ENCODE results near the gene KCTD3.

The KCTD3 gene

DNA sequence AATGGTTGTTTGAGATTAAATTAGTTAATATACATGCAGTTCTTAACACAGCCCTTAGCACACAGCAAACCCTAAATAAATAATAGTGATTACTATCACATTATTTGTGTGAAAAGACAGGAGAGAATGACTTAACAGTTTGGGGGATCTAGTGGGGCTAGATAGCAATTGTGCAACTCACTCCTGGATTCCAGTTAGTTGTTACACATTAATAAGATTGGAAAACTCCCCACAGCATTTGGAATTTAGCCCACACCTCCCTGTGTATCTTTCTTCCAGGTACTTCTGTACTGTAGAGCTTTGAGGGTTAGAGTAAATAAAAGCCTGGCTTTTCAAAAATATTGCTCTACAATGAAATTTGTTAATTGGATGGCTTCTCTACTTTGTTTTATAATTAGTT is 93.2 kb downstream of the KCTD3 start:
- DNase-seq (ENCODE audit: low read depth): no peak

DNA sequence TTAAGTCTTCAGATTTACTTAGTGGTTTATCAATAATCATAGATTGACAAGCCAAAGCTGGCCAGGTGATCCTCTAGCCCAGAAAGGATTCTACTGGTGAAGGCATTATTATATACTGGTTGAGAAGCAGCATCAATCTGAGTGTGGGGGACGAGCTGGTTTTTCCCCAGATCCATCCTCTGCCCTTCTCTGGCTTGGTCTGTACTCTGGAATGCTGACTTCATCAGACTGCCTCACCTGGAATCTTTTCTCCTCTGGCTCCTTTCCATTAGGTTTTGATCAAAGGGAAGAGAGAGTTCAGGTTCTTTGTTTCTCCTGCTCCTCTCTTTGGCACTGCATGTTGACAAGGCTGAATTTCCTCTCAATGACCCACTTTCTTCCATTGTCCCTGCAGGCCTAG is 93.9 kb downstream of the KCTD3 start:
- no peak for DNase-seq (ENCODE audit: low read depth)

DNA sequence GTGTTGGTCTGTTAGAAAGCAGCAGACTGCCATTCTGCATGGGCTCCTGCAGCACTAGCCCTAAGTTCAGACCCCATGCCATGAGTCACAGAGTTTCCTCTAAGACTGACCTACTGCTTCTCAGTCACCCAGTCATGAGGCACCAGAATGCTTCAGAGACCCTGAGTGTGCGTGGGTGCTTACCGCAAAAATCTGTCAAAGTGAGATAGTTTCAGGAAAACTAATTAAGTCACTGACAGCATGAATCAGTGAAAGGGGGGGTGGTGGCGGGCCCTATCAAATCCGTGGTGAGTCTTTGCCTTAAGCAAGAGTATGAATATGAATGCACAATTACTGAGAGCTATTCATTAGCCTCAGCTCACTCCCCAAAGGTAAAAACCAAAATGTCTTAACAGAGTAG is 98.1 kb downstream of the KCTD3 start:
- DNase-seq (ENCODE audit: low read depth): no peak

DNA sequence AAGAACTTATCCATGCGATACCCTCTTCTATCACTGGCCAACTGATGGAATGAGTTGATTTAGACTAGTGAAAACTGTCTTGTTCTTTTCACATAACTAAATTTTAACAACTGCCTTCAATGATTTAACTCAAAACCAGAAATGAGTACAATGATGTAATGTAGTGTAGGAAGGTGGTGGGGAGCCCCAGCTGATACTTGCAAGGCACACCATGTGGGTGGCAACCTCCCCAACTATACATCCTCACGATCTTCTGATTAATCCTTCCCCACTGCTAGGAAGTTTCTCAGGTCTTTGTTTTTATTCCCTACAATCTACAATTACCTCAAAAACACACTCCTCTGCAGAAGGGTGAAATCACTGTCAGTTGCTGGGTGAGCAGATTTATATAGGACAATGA is 100.7 kb downstream of the KCTD3 start:
- no peak for DNase-seq (ENCODE audit: low read depth)

DNA sequence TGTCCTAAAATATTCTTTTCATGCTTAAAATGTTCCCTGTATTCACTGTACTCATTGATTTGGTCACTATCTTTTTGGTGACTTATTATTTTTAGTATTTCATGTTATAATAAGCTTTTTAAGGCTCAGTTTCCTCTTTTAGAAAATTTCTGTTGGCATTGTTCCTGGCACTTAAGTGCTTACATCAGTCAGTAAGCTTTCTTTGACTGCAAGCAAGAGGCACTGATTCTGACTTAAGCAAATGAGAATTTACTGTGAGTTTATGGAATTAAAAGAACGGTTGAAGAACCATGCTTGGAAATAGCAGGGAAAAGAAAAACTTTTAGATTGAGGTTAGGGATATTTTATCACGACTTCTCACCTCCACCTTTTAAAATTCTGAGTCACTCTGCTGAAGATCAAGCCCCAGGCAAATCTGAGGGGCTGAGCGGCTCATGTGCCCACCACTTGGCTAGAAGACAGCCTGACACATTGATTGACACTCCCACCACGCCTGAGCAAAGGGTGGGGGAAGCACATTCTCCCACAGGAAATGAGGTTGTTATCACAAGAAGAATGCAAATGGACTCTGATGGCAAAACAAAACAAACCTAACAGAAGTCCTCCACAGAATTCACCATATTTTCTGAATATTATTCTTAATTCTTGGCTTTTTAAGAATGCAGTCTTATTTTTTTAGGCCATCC is 102.8 kb downstream of the KCTD3 start:
- DNase-seq (ENCODE audit: low read depth): no peak
